Fibroblast of villous mesenchyme (primary cell): Measurements from ENCODE around the gene TMEM161A. TPM values are rescaled to one million over a fixed set of nuclear protein-coding genes. Genes with fewer than 3 reads are reported as not detected.
"Not testable (repeated sequence)": the region's sequence is repeated elsewhere in the genome, so short reads cannot be mapped to it uniquely, and the experiment has no call there.

Source experiments
- DNase-seq: peaks from one replicate; pipeline ENCODE4 v3.0.0-alpha.2; 2010; ENCODE audit warnings: low read depth
- H3K4me3 ChIP-seq: 2 replicates; pipeline ENCODE4 v1.5.1; 2011; ENCODE audit warnings: low read depth, mild to moderate bottlenecking, low read length
- total RNA-seq: library from RNA; depleted of rRNA; stranded (reverse); fragments of >200 nt; gene quantifications from 2 replicates; pipeline ENCODE4 v1.2.3, GENCODE V29; 2012
- TF ChIP-seq, protein P1 (sequence below): IDR thresholded peaks from 2 replicates; pipeline ENCODE4 v1.5.1; 2012; ENCODE audit warnings: low read depth, mild to moderate bottlenecking, low read length; ENCODE audit not compliant: insufficient read depth

The TMEM161A gene
- total RNA-seq, 1 donor, result 18.1 TPM

DNA sequence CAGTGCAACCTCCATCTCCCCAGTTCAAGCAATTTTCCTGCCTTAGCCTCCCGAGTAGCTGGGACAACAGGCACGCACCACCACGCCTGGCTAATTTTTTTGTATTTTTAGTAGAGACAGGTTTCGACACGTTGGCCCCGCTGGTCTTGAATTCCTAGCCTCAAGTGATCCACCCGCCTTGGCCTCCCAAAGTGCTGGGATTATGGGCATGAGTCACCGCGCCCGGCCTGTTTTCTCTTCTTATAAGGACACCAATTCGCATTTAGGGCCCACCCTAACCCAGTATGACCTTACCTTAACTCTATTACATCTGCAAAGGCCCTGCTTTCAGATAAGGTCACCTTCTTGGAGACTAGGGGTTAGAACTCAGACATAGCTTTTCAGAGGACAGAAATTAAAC, 35.1 kb downstream of the TMEM161A start:
- TF ChIP-seq, protein P1, sequence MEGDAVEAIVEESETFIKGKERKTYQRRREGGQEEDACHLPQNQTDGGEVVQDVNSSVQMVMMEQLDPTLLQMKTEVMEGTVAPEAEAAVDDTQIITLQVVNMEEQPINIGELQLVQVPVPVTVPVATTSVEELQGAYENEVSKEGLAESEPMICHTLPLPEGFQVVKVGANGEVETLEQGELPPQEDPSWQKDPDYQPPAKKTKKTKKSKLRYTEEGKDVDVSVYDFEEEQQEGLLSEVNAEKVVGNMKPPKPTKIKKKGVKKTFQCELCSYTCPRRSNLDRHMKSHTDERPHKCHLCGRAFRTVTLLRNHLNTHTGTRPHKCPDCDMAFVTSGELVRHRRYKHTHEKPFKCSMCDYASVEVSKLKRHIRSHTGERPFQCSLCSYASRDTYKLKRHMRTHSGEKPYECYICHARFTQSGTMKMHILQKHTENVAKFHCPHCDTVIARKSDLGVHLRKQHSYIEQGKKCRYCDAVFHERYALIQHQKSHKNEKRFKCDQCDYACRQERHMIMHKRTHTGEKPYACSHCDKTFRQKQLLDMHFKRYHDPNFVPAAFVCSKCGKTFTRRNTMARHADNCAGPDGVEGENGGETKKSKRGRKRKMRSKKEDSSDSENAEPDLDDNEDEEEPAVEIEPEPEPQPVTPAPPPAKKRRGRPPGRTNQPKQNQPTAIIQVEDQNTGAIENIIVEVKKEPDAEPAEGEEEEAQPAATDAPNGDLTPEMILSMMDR, result no peak
- H3K4me3 ChIP-seq, result no peak overlapping the region
- no peak for DNase-seq

DNA sequence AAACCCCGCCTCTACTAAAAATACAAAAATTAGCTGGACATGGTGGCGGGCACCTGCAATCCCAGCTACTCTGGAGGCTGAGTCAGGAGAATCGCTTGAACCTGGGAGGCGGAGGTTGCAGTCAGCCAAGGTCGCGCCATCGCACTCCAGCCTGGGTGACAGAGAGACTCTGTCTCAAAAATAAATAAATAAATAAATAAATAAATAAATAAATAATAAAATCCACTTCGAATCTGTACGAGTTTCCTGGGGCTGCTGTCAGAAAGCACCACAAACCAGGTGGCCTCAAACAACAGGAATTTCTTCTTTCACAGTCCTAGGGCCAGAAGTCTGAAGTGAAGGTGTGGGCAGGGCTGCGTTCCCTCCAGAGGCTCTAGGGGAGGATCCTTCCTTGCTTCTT, 35.7 kb downstream of the TMEM161A start:
- DNase-seq, H3K4me3 ChIP-seq: not testable (repeated sequence)

DNA sequence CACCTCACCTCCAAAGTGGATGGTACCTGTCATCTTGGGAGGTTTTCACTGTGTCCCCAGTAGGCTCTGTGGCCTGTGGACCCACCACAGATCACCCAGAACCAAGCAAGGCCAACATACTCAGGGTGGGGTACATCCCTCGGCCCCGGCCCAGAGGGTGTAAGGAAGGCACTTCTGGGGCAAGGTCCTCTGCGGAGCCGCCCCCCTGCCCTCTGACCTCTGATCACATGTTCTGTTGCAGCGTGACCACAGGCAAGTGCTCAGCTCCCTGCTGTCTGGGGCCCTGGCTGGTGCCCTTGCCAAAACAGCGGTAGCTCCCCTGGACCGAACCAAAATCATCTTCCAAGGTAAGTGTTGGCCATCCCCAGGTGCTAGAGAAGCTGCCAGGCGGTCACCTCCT, 36.7 kb downstream of the TMEM161A start:
- TF ChIP-seq, protein P1, result no peak
- DNase-seq, result no peak

DNA sequence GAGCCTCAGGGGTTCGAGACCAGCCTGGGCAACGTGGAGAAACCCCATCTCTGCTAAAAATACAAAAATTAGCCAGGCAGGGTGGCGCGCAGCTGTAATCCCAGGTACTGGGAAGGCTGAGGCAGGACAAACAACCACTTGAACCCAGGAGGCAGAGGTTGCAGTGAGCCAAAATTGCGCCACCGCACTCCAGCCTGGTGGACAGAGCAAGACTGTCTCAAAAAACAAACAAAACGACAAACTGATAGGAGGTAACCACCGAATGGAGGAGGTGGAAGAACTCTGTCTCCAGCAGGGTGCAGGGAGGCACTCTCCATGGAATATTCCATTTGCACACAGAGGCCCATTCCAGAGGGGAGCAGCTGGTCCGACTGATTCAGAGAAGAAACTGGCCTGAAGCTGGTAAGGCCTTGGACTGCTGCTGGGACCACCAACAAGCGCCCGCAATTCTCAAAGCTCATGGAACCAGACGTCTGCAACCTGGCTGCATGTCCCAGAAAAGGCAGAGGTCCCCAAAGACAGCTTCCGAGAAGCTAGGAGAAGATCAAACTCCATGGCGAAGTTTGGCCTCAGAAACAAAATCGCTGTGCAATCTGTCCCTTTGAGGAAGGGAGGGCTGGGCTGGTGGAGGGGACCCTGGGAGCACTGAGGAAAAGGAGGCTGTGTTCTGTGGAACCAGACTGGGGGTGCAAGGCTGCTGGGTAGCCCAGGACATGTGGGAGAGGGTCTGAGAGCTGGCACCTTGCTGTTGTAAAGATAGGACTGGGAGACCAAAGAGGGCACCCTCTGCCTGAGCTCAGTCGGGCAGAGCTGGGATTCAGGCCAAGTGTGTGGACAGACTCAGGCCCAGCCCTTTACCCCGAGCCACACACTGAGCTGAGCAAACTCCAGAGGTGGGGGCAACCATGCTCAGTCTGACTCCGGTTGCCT, 39.3 kb downstream of the TMEM161A start:
- no peak for DNase-seq
- no peak overlapping the region for H3K4me3 ChIP-seq
- TF ChIP-seq, protein P1, result no peak

More for the DNA sequence above, 36.7 kb downstream of the TMEM161A start:
- H3K4me3 ChIP-seq, result no peak overlapping the region

DNA sequence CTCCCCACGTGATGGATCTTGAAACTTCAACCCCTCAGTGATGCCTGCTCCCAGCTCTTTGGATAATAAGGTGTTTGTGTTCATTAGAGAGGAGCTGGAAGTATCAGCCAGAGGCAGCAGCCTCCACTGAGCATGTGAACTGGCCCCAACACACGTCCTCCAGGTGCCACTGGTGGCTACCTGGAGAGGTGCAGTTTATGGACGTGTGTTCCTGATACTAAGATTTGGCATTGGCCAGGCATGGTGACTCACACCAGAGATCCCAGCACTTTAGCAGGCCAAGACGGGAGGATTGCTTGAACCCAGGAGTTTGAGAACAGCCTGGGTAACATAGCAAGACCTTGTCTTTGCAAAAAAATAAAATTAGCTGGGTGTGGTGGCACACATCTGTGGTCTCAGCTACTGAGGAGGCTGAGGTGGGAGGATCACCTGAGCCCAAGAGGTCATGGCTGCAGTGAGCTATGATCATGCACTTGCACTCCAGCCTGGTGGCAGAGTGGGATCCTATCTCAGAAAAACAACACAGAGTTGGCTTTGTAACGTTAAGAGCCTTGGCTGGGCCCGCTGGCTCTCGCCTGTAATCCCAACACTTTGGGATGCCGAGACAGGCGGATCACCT, 40.1 kb downstream of the TMEM161A start:
- no peak for DNase-seq
- TF ChIP-seq, protein P1, result no peak

DNA sequence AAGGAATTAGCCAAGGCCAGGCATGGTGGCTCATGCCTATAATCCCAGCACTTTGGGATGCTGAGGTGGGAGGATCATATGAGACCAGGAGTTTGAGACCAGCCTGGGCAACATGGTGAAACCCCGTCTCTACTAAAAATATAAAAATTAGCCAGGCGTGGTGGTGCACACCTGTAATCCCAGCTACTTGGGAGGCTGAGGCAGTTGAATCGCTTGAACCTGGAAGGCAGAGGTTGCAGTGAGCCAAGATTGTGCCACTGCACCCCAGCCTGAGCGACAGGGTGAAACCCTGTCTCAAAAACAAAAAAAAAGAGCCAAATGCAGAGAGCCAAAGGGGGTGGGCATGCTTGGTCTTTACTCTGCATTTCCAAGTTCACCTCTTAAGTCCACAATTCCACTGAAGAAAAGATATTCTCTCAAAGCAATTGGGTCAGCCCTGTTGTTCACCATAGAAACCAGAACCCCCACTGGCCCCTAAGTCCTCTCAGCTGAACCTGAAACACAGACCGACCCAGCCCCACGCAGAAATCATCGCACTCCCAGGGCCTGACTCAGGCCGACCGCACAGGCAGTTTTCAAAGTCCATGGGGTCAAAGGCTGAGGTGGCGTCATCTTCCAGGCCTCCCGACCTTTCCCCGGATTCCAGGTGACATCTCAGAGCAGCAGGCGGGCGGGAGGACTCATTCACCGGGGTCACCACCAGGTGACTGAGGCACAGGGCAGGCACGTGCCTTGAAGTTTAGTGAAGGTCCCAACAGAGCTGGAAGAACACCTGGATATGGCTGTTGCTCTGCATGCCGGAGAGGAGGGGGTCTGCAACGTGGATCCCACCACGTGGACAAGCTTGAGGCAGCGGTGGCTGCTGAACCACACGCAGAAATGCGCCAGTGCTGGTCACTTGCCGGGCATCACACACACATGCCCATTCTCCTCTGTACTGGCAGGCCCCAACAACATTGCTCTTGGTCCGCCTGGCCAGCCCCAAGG, 41.3 kb downstream of the TMEM161A start:
- no peak for DNase-seq
- TF ChIP-seq, protein P1, result no peak
- H3K4me3 ChIP-seq, result no peak overlapping the region

More for the DNA sequence above, 40.1 kb downstream of the TMEM161A start:
- no peak overlapping the region for H3K4me3 ChIP-seq
